ENCODE data around the gene EPHA6.

Gene EPHA6

DNA sequence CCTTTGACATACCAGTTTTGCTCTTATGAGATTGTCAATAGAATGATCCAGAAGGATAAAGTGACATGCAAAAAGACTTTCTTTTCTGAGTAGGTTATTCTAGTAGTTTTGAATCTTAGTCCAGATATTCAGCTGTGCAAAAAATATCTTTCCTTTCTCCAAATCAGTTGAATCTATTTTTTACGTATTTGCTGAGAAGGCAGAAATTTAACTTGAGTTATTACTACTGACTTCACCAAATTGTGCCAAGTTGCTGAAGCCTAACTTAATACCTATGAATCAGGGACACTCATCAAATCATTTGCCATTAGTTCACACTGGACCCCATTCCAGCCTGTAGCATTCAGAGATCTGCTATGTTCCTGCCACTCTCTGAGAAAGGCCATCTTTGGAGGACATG lies 215.6 kb downstream of the EPHA6 start:
- DNase-seq = no peak

DNA sequence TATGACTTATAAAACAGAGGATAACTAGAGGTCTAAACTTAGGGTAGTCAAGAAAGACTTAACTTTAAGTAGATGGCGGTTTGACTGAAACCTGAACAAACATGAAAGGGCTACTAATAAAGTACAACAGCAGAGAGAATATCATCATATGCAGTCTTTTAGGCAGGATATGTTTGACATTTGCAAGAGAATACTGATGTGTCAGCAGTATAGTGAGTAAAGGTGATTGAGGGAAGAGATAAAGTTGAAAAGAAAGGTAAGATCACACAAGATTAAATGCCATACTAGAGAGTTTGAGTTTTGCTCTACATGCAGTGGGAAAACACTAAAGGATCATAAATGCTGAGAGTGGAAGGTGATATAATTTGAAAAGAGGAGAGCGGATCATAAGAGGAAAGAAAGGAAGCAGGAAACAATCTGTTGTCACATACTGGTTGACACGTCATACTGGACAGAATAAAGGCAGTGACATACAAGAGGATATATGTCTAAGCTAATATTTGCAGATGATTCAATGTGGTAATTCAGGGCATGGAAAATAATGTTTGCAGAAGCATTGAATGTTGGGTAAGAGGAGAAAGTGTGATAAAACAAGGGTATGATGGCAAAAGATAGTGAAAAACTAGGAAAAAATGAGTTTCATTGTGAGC lies 223.0 kb downstream of the EPHA6 start:
- DNase-seq = no peak

DNA sequence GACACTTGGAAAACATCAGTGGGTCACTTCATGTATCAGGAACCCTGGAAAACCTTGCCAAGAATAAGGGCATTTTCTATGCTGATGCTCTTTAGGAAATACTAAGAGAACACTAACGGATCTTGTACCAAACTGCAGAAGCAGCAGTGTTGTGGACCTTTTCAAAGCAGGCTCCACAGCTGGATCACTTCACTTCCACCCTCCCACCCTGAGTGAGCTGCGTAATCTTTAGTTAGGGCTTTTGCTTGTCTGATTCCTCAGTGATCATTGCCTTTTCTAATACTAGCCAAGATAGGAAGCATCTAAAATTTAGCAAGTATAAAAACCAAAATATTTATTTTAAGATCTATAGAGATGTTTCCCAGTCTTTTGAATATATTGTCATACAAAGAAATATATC lies 229.0 kb downstream of the EPHA6 start:
- no peak for DNase-seq

DNA sequence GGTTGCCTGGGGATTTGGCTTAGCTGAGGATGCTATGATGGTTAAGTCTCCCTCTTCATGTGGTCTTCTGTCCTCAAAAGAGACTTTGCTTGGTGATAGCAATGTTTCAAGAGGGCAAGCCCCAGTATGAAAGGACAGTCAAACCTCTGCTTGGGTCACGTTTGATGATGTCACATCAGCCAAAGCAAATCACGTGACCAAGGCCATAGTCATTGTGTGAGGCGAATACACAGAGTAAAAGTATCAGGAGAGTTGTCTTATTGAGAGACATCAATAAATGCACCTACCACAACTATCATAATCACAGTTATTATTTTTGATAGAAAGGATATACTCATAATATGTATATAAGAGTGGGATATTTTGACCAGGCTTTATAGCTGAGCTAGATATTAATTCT lies 243.0 kb downstream of the EPHA6 start:
- DNase-seq = no peak

DNA sequence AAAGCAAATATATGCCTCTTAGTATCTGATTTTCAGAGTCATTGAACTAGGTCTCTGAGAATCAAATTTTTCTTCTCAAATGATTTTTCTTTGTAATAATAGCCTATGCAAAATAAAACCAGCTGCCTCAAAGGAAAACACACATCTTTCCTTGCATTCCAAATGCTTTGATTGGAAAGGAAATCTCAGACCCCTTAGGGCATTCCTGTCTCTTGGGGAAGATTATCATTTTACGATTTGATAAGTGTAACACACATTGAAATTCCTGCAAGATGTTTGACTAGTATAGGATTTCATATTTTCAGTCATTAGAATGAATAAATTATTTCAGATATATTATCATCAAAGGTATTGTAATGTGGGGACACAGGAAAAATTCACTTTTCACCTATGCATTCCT lies 244.8 kb downstream of the EPHA6 start:
- DNase-seq = no peak

DNA sequence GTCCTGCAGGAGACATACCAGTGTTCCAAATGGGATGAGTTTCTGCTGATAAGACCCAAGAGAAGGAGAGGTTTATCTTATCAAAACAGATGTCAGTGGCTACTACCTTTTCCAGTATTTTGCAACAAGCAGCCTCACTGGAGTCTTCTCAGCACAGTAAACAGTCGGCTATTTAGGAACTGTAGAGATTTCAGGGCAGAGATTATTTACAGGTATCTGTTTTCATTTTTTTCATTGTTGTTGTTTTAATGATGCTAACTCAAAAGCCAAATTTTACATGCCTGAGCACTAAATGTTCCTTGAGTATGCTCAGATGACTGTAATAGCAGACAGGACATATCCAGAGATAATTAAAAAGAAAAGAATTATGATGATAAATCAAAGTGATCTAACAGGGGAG lies 252.1 kb downstream of the EPHA6 start:
- no peak for DNase-seq

DNA sequence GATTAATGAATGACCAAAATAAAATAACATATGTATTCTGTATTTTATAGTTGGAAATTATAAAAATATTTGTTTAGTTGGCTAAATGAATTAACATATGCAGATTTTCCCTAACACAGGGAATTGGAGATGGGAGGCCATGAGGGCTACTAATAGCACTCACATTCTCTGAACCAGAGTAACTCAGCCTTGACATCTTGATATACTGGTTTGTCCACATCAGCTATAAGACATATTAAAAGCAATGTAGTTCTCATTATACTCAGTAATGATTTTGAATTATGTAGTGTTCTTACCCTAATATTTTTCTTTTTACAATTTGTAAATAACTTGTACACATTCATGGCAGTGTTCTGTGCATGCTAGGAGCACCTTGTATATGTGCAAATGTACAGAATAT lies 255.9 kb downstream of the EPHA6 start:
- no peak for DNase-seq

DNA sequence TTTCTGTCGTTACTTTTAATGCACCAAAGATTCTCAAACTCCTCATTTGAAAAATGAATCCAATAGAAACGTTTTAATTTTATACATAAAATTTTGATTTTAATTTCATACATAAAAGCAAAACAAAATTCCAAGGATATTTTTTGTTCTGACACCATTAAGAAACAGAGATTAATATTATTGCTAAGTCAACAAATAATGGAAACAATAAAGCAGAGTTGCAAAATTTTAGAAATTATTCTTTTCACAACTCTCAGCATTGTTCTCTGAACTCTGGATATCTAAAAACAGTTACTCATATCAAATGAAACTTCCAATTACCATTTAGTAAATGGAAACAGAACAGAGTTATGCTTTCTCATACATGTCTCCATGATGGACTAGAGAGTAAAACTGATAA lies 260.2 kb downstream of the EPHA6 start:
- no peak for DNase-seq

DNA sequence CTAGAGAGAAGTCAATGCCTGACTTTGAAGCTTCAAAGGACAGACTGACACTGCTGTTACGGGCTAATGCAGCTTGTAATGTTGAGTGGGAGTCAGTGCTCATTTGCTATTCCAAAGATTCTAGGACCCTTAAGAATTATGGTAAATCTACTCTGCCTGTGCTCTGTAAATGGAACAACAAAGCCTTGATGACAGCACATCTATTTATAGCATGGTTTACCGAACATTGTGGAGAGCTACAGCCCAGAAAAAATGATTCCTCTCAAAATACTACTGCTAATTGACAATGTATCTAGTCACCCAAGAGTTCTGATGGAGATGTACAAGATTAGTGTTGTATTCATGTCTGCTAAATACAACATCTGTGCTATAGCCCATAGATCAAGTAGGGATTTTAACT lies 262.3 kb downstream of the EPHA6 start:
- DNase-seq = no peak

DNA sequence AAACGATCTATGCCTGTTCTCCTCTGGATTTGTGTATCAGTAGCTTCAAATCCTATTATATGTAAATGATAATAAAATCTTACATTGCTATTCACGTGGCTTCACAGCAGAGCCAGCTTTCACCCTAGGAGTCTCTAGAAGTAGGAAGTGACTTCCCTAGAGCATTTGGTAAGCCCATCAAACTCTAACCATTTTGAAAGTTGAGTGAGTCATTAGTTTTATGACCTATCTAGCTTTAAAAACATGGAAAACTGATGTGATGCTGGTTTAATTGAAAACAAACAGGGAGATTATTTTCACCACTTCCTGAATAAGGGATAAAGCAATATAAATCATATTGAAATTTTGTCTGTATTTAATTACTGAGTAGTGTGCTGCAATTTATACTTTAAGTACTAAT lies 275.2 kb downstream of the EPHA6 start:
- DNase-seq = no peak

DNA sequence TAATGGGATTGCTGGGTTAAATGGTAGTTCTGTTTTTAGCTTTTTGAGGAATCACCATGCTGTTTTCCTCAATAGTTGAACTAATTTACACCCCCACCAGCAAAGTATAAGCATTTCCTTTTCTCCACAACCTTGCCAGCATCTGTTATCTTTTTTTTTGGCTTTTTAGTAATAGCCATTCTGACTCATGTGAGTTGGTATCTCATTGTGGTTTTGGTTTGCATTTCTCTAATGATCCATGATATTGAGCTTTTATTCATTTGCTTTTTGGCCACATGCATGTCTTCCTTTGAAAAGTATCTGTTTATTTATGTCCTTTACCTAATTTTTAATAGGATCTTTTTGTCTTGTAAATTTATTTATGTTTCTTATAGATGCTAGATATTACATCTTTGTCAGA lies 288.2 kb downstream of the EPHA6 start:
- no peak for DNase-seq

DNA sequence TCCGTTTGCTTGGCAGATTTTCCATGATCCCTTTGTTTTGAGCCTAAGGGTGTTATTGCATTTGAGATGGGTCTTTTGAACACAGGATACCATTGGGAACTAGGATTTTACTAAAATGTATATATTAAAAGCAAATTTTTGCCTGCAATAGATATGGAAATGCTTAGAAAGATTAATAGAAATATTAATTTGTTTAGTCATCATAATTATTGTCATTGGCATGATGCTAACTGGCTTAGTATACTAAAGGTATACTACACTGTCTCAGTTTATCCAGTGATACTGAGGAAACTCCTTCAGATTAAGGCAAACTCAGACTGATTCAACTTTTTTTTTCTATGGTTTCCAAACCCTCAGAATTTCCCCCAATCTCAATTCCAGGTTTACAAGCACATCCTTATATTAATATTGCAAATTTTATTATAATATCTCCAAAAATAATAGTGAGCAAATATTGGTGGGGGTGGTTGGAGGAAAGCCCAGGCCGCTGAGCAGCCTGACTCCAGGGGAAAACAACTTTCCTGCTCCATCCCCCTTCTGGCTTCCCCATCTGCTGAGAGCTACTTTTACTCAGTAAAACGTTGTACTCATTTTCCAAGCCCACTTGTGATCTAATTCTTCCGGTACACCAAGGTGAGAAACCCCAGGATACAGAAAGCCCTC lies 291.7 kb downstream of the EPHA6 start:
- no peak for DNase-seq

DNA sequence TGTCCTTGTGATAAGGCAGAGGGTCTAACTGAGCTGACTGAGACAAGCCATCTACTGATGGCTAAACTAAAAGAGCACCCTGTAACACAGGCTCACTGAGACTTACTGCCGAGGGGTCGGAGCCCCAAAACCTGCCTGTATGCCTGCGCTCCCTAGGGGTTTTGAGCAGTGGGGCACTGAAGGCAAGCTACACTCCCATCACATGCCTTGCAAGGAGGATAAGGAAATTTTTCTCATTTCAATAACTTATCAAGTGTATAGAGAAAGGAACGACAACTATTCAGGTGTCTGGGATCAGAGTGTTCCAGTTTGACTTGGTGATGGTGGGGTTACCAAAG lies 292.2 kb downstream of the EPHA6 start:
- DNase-seq = no peak

DNA sequence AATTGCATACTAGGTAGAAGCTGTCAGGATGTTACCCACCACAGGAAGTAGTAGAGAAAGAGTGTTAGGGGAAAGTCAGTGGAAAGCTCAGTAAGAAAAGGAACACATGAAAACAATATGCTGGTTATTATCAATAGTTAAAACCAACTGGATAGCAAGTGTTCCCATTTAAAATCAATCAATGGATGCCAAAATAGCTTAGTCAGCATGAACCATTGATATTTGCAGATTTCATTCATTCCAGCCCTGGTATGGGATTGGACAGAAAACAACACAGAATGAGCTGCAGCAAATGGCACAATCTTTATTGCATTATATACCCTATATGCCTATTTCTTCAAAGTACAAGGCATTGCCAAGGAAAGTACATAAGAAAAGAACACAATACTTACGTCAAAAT lies 293.7 kb downstream of the EPHA6 start:
- DNase-seq = no peak

DNA sequence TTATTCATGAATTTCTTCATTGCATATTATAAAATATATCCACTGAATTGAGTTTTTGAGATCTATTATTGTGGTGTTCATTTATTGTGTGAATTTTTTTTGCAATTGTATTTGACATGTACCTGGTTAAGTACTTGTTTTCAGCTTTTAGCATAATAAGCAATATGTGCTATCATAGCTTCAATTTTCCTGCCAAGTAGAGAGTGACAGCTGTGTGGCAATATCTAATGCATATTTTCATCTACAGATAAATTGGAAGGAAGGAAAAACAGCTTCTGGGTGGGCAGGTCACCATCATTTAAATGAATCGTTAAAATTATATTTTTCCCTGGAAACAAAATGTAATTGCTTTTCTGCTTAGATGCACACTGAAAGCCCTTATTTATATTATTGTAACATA lies 296.9 kb downstream of the EPHA6 start:
- DNase-seq = no peak

DNA sequence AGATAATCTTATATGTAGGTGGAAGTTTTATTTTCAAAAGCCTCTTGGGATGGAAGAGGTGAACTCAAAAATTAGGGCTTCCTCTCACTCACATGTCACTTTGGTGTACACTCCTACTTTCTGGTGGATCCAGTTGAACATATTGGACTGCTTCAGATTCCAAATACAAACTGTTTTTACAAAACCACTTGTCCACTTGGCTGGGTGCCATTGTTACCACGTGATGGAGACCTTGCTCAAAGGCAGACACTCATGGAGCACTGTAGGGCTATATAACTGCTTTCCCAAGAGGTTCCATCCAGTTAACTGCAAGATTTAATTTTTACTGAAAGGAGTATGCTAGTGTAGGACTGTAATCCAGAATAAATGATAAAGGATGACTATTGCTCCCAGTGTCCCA lies 307.0 kb downstream of the EPHA6 start:
- no peak for DNase-seq

DNA sequence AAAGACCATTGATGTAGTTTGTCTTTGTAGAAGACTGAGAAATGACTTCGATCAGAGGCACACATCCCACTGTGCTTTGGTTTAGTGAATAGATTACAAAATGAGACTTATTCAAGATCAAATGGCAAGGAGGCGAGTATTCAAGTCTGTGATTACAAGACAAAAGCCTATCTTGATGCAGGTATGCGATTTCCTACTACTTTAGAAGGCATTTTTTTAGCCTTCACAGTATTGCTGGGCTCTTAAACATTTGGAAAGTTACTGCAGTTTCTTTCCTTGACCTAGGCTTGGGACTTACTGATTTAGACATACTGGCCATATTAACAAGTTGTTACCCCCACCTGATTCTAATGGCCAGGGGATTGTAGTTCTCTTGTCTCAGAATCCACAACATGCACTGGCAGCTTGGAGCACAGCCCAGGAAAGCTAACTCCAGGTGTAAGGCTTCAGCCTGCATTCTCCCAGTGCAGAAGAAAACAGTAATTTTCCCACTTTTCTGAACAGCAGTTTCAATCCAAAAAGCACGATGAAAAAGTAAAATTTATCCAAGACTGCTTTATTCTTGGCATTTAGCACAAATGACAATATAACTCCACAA lies 311.6 kb downstream of the EPHA6 start:
- no peak for DNase-seq

DNA sequence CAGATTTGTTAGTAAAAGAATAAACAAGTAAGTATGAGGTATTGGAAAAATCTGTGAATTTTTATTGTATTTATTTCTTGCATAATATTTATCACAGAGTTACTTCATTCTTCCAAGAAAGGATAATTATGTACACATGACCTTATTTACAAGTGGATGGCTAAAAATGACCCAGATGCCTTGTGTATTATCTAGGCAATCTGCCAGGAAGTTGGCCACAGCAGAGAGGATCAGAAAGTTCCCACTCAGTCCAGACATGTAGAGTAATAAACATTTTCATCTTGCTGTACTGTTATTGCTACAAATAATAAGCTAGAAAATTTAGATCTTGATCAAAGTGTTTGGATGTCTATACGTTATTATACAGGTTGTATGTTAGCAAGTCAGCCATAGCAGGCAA lies 317.1 kb downstream of the EPHA6 start:
- DNase-seq = no peak

DNA sequence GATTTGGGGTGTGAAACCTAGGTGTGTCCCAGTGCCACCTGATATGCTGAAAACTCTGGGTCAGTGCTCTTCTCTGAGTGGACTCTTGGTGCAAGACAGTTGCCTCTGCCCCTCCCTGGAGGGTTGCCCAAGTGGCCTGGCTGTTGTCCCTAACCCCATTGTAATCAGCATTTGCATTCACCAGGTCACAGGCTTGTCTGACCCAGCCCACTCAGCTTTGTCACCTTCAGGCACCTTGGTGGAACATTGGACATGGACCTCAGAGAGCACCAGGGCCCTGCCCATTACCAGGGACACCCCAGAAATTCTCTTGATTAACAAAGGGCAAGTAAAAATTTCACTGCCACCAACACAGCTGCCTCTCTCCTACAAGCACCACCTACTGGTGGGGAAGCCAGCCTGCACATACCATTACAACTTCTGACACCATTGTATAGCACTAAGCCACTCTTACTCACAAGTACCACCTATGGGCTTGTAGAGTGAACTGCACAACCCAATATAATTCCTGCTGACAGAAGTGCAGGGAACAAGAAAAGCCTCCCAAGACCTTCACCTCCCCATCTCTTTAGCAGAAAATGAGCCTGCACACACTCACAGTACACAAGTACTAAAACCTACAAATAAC lies 324.6 kb downstream of the EPHA6 start:
- no peak for DNase-seq

DNA sequence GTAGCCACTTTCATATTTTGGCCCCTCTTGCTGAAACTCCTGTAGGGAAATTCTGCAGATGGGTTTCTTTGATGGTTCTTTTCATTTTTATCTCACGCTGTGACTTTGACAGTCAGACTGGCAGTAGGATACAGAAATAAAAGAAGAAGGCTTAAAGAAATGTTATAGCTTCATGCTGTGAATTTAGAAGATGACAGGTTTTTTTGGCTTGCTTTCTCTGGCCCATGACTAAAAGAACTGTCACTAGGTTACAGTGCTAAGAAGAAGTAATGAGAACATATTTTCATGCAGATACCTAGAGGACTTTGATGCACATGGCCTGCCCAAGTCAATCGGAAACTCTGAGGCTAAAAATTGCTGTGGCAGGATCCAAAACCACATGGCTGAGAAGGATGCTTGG lies 334.5 kb downstream of the EPHA6 start:
- no peak for DNase-seq

DNA sequence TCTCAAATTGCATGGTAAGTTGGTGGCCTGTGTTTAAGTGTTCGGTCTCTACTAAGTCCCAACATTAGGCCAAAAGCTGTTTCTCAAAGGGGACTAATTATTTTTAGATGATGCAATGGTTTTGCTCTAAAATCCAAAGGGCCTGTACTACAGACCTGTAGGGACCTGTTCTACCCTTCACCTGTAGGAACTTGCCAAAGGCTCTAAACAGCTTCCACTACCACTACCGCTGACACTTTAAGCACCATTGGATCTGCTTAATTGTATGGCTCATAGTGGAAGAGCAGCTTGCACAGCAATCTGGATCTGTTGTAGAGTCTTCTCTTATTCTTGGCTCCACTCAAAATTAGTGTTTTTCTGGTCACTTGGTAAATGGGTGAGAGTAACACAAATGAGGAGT lies 346.8 kb downstream of the EPHA6 start:
- no peak for DNase-seq

DNA sequence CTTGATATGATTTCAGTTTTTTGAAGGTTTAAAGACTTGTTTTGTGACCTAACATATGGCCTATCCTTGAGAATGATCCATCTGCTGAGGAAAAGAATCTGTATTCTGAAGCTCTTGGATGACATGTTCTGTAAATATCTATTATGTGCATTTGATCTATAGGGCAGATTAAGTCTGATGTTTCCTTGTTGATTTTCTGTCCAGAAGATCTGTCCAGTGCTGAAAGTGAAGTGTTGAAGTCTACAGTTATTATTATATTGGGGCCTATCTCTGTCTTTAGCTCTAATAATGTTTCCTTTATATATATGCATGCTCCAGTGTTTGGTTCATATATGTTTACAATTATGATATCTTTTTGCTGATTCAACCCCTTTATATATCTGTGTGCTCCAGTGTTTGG lies 362.8 kb downstream of the EPHA6 start:
- no peak for DNase-seq

DNA sequence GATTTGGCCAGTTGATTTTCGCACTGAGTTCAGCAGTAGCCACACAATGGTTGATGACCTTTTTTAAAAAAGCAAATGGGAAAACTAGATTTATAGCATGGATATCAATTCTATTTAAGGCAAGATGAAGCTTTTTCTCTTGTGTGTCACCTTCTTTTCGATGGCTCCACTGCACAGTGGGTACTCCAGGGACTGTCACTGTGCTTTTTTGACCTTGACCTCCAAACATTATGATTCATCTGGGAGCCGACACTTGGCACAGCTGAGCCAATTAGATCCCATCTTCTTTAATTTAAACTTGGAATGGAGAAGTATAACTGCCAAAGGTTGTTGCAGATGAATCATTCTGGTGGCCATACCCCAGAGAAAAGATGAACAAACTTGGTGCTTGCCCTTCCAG lies 367.3 kb downstream of the EPHA6 start:
- DNase-seq = no peak

DNA sequence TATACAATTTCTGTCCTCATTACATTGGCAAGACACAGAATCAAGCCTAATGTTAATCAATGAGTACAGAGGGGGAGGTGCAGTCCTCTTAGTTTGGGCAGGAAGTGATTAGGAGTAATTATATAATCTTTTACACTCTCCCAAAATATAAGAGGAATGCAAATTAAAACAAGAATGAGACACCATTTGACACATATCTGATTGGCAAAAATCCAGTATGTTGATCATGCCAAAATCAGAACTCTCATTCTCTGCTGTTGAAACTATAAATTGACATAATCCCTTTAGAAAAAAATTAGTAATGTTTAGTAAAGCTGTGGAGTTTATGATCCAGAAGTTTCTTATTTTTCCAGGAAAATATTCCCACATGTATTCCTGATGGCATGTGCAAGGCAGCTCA lies 373.4 kb downstream of the EPHA6 start:
- no peak for DNase-seq

DNA sequence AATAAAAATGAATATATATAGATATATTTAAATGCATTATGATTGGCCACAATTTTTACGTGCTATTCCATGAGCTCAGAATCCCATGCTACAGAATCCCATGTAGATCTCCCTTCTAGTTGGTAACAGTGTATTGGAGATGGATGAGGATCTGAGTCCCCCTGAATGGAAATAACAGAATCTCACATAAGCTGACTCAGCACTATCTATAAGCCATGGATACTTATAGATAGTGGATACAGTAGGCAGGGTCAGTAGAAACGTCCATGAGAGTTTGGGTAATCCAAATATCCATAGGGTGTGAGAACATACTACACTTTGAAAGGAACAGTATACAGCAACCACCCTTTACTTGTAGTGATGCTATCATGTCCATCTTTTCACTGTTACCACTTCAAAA lies 375.4 kb downstream of the EPHA6 start:
- no peak for DNase-seq
